LHCN-M2 (cell line): ENCODE data around the gene CHST3. TPM values are rescaled to one million over a fixed set of nuclear protein-coding genes. Genes with fewer than 3 reads are reported as not detected.
"Not testable (repeated sequence)": the region's sequence is repeated elsewhere in the genome, so short reads cannot be mapped to it uniquely, and the experiment has no call there.

Experiments used
- DNase-seq: peaks from one replicate; pipeline ENCODE4 v3.0.0-alpha.2; 2012; ENCODE audit warnings: low read depth
- total RNA-seq: library from RNA; depleted of rRNA; stranded (reverse); fragments of >200 nt; gene quantifications from 2 replicates; pipeline ENCODE4 v1.2.3, GENCODE V29; 2014

CHST3 gene
- total RNA-seq, 1 experiment from 2014 or later: 32.9 TPM

GRCh38 chr10:72030762-72031543 lies 66.8 kb downstream of the CHST3 start:
- no peak for DNase-seq

GRCh38 chr10:72031706-72032105 lies 67.5 kb downstream of the CHST3 start:
- DNase-seq: no peak

- not testable (repeated sequence) for DNase-seq
These were observed 68.4 kb downstream of the CHST3 start for GRCh38 chr10:72032409-72033162.

- DNase-seq: no peak
These were observed 69.9 kb downstream of the CHST3 start for GRCh38 chr10:72034040-72034499.

- no peak for DNase-seq
These were observed 70.6 kb downstream of the CHST3 start for GRCh38 chr10:72034761-72035160.

- DNase-seq: no peak
These were observed 71.2 kb downstream of the CHST3 start for GRCh38 chr10:72035252-72035887.

GRCh38 chr10:72037266-72037665 lies 73.1 kb downstream of the CHST3 start:
- no peak for DNase-seq

- no peak for DNase-seq
These were observed 73.6 kb downstream of the CHST3 start for GRCh38 chr10:72037811-72038210.

- peak; percentile 23 for DNase-seq
These were observed 74.3 kb downstream of the CHST3 start for GRCh38 chr10:72038458-72039001.

- DNase-seq: no peak
These were observed 75.2 kb downstream of the CHST3 start for GRCh38 chr10:72039377-72039776.

- DNase-seq: no peak
These were observed 77.3 kb downstream of the CHST3 start for GRCh38 chr10:72041491-72041890.

- no peak for DNase-seq
These were observed 79.0 kb downstream of the CHST3 start for GRCh38 chr10:72043016-72043834.

GRCh38 chr10:72044417-72045041 lies 80.3 kb downstream of the CHST3 start:
- no peak for DNase-seq

GRCh38 chr10:72045586-72045985 lies 81.4 kb downstream of the CHST3 start:
- DNase-seq: no peak

- peak; percentile 88 for DNase-seq
These were observed 84.4 kb downstream of the CHST3 start for GRCh38 chr10:72048450-72049124.

GRCh38 chr10:72049472-72049871 lies 85.3 kb downstream of the CHST3 start:
- no peak for DNase-seq

GRCh38 chr10:72049969-72050781 lies 86.0 kb downstream of the CHST3 start:
- no peak for DNase-seq

GRCh38 chr10:72050873-72051272 lies 86.7 kb downstream of the CHST3 start:
- no peak for DNase-seq

GRCh38 chr10:72053690-72054089 lies 89.5 kb downstream of the CHST3 start:
- no peak for DNase-seq
